GM12878 (cell line): Measurements from ENCODE around the gene RND2. TPM values are rescaled to one million over a fixed set of nuclear protein-coding genes. Genes with fewer than 3 reads are reported as not detected.

Experiments
- ATAC-seq: fragments of 200-7000 bp; cut with Tn5 transposase; 3 replicates; pipeline ENCODE4 v1.9.1; 2020; ENCODE audit warnings: mild to moderate bottlenecking, moderate library complexity
- BruUV-seq: library from RNA; stranded (reverse); fragments of 400-500 nt; replicated peaks from 2 replicates; lab custom pipeline; 2021; lab: Mats Ljungman, UMichigan
- CTCF ChIA-PET: fragments of 300-600 bp; sonication (Branson Sonifier 250); formaldehyde crosslinking; extraction: SDS; loops from one replicate; lab custom pipeline; 2021; ENCODE audit warnings: inconsistent platforms; lab: Yijun Ruan, JAX
- POLR2A ChIA-PET: fragments of 350-600 bp; formaldehyde crosslinking; extraction: SDS; loops from one replicate; lab custom pipeline; 2021; ENCODE audit warnings: inconsistent platforms; lab: Charles Lee
- RAD21 ChIA-PET: fragments of 300-600 bp; sonication (Branson Sonifier 250); formaldehyde crosslinking; loops from one replicate; lab custom pipeline; 2023; ENCODE audit warnings: antibody characterized with exemption; ENCODE audit not compliant: unreplicated experiment; lab: Charles Lee
- SMC1A ChIA-PET: fragments of 300-600 bp; sonication (Branson Sonifier 250); formaldehyde crosslinking; loops from one replicate; lab custom pipeline; 2023; ENCODE audit not compliant: unreplicated experiment, uncharacterized antibody; lab: Charles Lee
- DNase-seq: peaks from one replicate; pipeline ENCODE4 v3.0.0-alpha.2; 2011; ENCODE audit warnings: low read depth, low spot score
- FAIRE-seq: peaks from 3 replicates; lab custom pipeline; 2011; peaks lifted over from hg19 to GRCh38; lab: Jason Lieb, UNC
- H2AFZ ChIP-seq: 2 replicates; pipeline ENCODE4 v1.6.0; 2011; ENCODE audit warnings: low read depth, low read length, control low read depth; ENCODE audit not compliant: control insufficient read depth
- H3K27ac ChIP-seq: 2 replicates; pipeline ENCODE4 v1.5.1; 2011; ENCODE audit warnings: control low read depth; ENCODE audit not compliant: control insufficient read depth, insufficient read depth
- H3K27me3 ChIP-seq, 2 experiments: replicated peaks in 1 of 2; 2 replicates each; pipeline versions ENCODE4 v1.6.0 to v1.6.1; 2011; ENCODE audit warnings: low read length in 1 of 2; ENCODE audit not compliant: control insufficient read depth in 2 of 2, insufficient read depth in 2 of 2
- H3K36me3 ChIP-seq, 2 experiments: 2 replicates each; pipeline ENCODE4 v1.5.1; 2011; ENCODE audit warnings: low read length in 1 of 2; ENCODE audit not compliant: control insufficient read depth in 2 of 2, insufficient read depth in 2 of 2
- H3K4me1 ChIP-seq: 2 replicates; pipeline ENCODE4 v1.6.1; 2011; ENCODE audit warnings: mild to moderate bottlenecking, low read length, moderate library complexity, mixed read lengths; ENCODE audit not compliant: control insufficient read depth, insufficient read depth
- H3K4me2 ChIP-seq: 2 replicates; pipeline ENCODE4 v1.6.0; 2011; ENCODE audit warnings: control low read depth; ENCODE audit not compliant: control insufficient read depth, insufficient read depth
- H3K4me3 ChIP-seq: fragments of 200-600 bp; sonication (generic); 2 replicates; pipeline ENCODE4 v1.5.1; 2016
- H3K79me2 ChIP-seq: 2 replicates; pipeline ENCODE4 v1.6.0; 2011; ENCODE audit warnings: low read length; ENCODE audit not compliant: control insufficient read depth, insufficient read depth
- H3K9ac ChIP-seq: 2 replicates; pipeline ENCODE4 v1.8.0; 2011; ENCODE audit warnings: low read length, control low read depth, mixed read lengths; ENCODE audit not compliant: control insufficient read depth, insufficient read depth
- H3K9me3 ChIP-seq: replicated peaks from 3 replicates; pipeline ENCODE4 v1.5.1; 2011; ENCODE audit warnings: mild to moderate bottlenecking, low read length; ENCODE audit not compliant: control insufficient read depth, insufficient read depth
- H4K20me1 ChIP-seq: 2 replicates; pipeline ENCODE4 v1.6.0; 2011; ENCODE audit not compliant: control insufficient read depth, insufficient read depth
- ZBTB11 ChIP-seq: fragments of 450-650 bp; formaldehyde crosslinking; IDR thresholded peaks from 2 replicates; pipeline ENCODE4 v1.5.0; 2022; ENCODE audit warnings: mild to moderate bottlenecking, missing genetic modification characterization
- WGBS: methylation state at CpG from one replicate; pipeline ENCODE4 v1.1.6; 2016; ENCODE audit warnings: low lambda C conversion rate; ENCODE audit not compliant: insufficient replicate concordance, insufficient coverage; ENCODE audit errors: missing lambda C conversion rate; 5-methylcytosine and 5-hydroxymethylcytosine counted together
- in situ Hi-C: fragments of 300-500 bp; cut with MboI; formaldehyde crosslinking; loops from 9 replicates; pipeline ENCODE4 v1.14.3; 2018; ENCODE audit warnings: mixed read lengths
- intact Hi-C: fragments of 100-400 bp; cut with micrococcal nuclease; formaldehyde crosslinking; loops from one replicate; pipeline ENCODE4 v1.14.2; 2022; ENCODE audit not compliant: unreplicated experiment
- polyA plus RNA-seq, 11 experiments: library from polyadenylated mRNA; depleted of rRNA in 4 of 11; unstranded in 6 of 11; stranded (reverse) in 5 of 11; fragments of >200 nt; fragmentation: Nextera tagmentation in 4 of 11; fragmentation: Illumina TruSeq in 1 of 11; extraction: Ambion mirVana in 4 of 11; extraction: Trizol in 1 of 11; gene quantifications; 1 replicate in 1 of 11; 2 replicates in 10 of 11; pipeline versions ENCODE4 v1.2.1 to v1.2.3, GENCODE V29; 2011 to 2016; ENCODE audit warnings: inconsistent platforms in 2 of 11, missing spikeins in 2 of 11, low read depth in 1 of 11
- total RNA-seq, 4 experiments: library from RNA; depleted of rRNA in 3 of 4; stranded (reverse); fragments of >200 nt in 3 of 4; fragmentation: Illumina TruSeq in 1 of 4; extraction: Trizol in 1 of 4; gene quantifications; 2 replicates each; pipeline versions ENCODE4 v1.2.1 to v1.2.3, GENCODE V29; 2013 to 2021

RND2 gene
- total and polyA plus RNA-seq, 10 of the 15 experiments (the other 5 are each of a cell fraction or from before 2014, with no cell fraction given): 0.01 to 0.05 (median 0.03) TPM; not detected in 6

GRCh38 chr17:43011728-43012472, 13.1 kb upstream of the RND2 start:
- H2AFZ ChIP-seq: no peak overlapping the region
- peaks cover 25% of the 10 kb centered on the region for H3K79me2 ChIP-seq
- ChIA-PET CTCF (interaction anchor here (1.7 kb wide), 2 partner anchors 12 to 14 kb away, joined by 4 to 5 read pairs; partner anchors contain the start of gene RPL27), SMC1A (no interaction called here), POLR2A (interaction anchor here (0.5 to 0.7 kb wide), 2 partner anchors 11 to 13 kb away, joined by 3 to 5 read pairs; partner anchors contain the start of gene VAT1), RAD21 (no interaction called here)
- no peaks in the 10 kb centered on the region for H4K20me1 ChIP-seq
- 90% methylated on average over 15 of the region's 15 CpGs for WGBS
- H3K9ac ChIP-seq: no peak overlapping the region
- no peak for TF ChIP-seq ZBTB11 (CRISPR knock-in tag)
- ATAC-seq: no peak
- peaks cover 6% of the 10 kb centered on the region for H3K4me1 ChIP-seq
- no peaks in the 10 kb centered on the region for H3K9me3 ChIP-seq
- BruUV-seq: no TSS peak
- no peaks in the 10 kb centered on the region for H3K27me3 ChIP-seq
- H3K36me3 ChIP-seq: peaks cover 8 to 21% of the 10 kb centered on the region in 2 experiments
- no peak overlapping the region for H3K27ac ChIP-seq
- intact Hi-C loops: no loop called here
- in situ Hi-C loops: loop anchor here (5.0 kb wide), 1 partner anchor 325 kb away; no protein-coding TSS in a partner anchor
- no peak overlapping the region for H3K4me3 ChIP-seq
- DNase-seq: no peak
- no peak for FAIRE-seq
- no peak overlapping the region for H3K4me2 ChIP-seq
